B cell (primary cell): ENCODE results near the gene DBF4B. TPM values are rescaled to one million over a fixed set of nuclear protein-coding genes. Genes with fewer than 3 reads are reported as not detected.
"Not testable (repeated sequence)": the region's sequence is repeated elsewhere in the genome, so short reads cannot be mapped to it uniquely, and the experiment has no call there.

ENCODE experiments used
- ATAC-seq: fragments of 200-7000 bp; cut with Tn5 transposase; one replicate; pipeline ENCODE4 v1.10.0; 2021; ENCODE audit warnings: low read depth, mild to moderate bottlenecking, moderate number of reproducible peaks, moderate library complexity
- CTCF ChIA-PET: fragments of 350-600 bp; sonication (Branson Sonifier 250); formaldehyde crosslinking; loops from one replicate; lab custom pipeline; 2021; ENCODE audit warnings: antibody characterized with exemption, inconsistent platforms; lab: Charles Lee
- POLR2A ChIA-PET: fragments of 350-600 bp; sonication (Branson Sonifier 250); formaldehyde crosslinking; loops from one replicate; lab custom pipeline; 2021; ENCODE audit warnings: antibody characterized with exemption; lab: Charles Lee
- DNase-seq: peaks from one replicate; pipeline ENCODE4 v3.0.0; 2013
- H2AFZ ChIP-seq: 2 replicates; pipeline ENCODE4 v1.6.1; 2012; ENCODE audit warnings: mild to moderate bottlenecking, low read depth, low read length; ENCODE audit not compliant: insufficient read depth, poor library complexity, severe bottlenecking
- H3K27ac ChIP-seq, 2 donors: 1 replicate in 1 of 2; 2 replicates in 1 of 2; pipeline ENCODE4 v1.5.1; 2012 to 2013; ENCODE audit warnings: low read length in 2 of 2, mild to moderate bottlenecking in 2 of 2, moderate library complexity in 1 of 2
- H3K27me3 ChIP-seq, 4 experiments: fragments of 200-600 bp in 1 of 4; sonication (generic) in 1 of 4; replicated peaks in 1 of 4; 1 replicate in 2 of 4; 2 replicates in 2 of 4; pipeline versions ENCODE4 v1.6.1 to v1.7.0; 2013 to 2016; ENCODE audit warnings: low read length in 3 of 4, mild to moderate bottlenecking in 2 of 4, mixed read lengths in 1 of 4, moderate library complexity in 1 of 4; ENCODE audit not compliant: insufficient read depth in 4 of 4, control insufficient read depth in 3 of 4; ENCODE audit errors: control extremely low read depth in 1 of 4
- H3K36me3 ChIP-seq, 2 experiments: replicated peaks in 1 of 2; 1 replicate in 1 of 2; 2 replicates in 1 of 2; pipeline versions ENCODE4 v1.6.1 to v1.7.1; 2013; ENCODE audit warnings: low read length in 1 of 2; ENCODE audit not compliant: insufficient read depth in 2 of 2, control insufficient read depth in 1 of 2; ENCODE audit errors: control extremely low read depth in 1 of 2, extremely low read depth in 1 of 2
- H3K4me1 ChIP-seq, 2 donors: fragments of 200-600 bp in 1 of 2; sonication (generic) in 1 of 2; 1 replicate in 1 of 2; 2 replicates in 1 of 2; pipeline versions ENCODE4 v1.5.1 to v1.6.1; 2013 to 2017; ENCODE audit warnings: low read length in 2 of 2; ENCODE audit not compliant: control insufficient read depth in 2 of 2, insufficient read depth in 2 of 2
- H3K4me2 ChIP-seq: replicated peaks from 2 replicates; pipeline ENCODE3; 2012; ENCODE audit warnings: mild to moderate bottlenecking, low read depth, low read length; ENCODE audit not compliant: poor library complexity, severe bottlenecking
- H3K4me3 ChIP-seq, 5 experiments: fragments of 200-600 bp in 1 of 5; sonication (generic) in 1 of 5; 1 replicate in 3 of 5; 2 replicates in 2 of 5; pipeline versions ENCODE4 v1.5.1 to v1.7.0; 2011 to 2016; ENCODE audit warnings: low read length in 4 of 5, mild to moderate bottlenecking in 4 of 5, low read depth in 2 of 5, control low read depth in 1 of 5, moderate library complexity in 1 of 5; ENCODE audit not compliant: insufficient read depth in 1 of 5; ENCODE audit errors: control extremely low read depth in 1 of 5, extremely low read depth in 1 of 5
- H3K79me2 ChIP-seq: fragments of 200-600 bp; sonication (generic); one replicate; pipeline ENCODE4 v1.6.0; 2016; ENCODE audit warnings: low read length; ENCODE audit not compliant: control insufficient read depth, insufficient read depth
- H3K9ac ChIP-seq: fragments of 200-600 bp; sonication (generic); 2 replicates; pipeline ENCODE4 v1.6.1; 2017; ENCODE audit warnings: mild to moderate bottlenecking, low read length, moderate library complexity
- H3K9me3 ChIP-seq, 3 donors: one replicate each; pipeline versions ENCODE4 v1.6.1 to v1.7.1; 2013; ENCODE audit warnings: low read length in 2 of 3; ENCODE audit not compliant: control insufficient read depth in 2 of 3, insufficient read depth in 1 of 3; ENCODE audit errors: control extremely low read depth in 1 of 3
- H4K20me1 ChIP-seq: 2 replicates; pipeline ENCODE4 v1.6.0; 2012; ENCODE audit warnings: mild to moderate bottlenecking, low read length; ENCODE audit not compliant: insufficient read depth, control insufficient read depth, poor library complexity, severe bottlenecking
- H3K27ac Mint-ChIP-seq: one replicate; pipeline ENCODE4 v1.8.0; 2021; ENCODE audit warnings: mixed read lengths
- H3K27me3 Mint-ChIP-seq: one replicate; pipeline ENCODE4 v1.8.0; 2021; ENCODE audit warnings: mixed read lengths
- H3K4me1 Mint-ChIP-seq: one replicate; pipeline ENCODE4 v1.8.0; 2021; ENCODE audit warnings: mixed read lengths
- H3K4me3 Mint-ChIP-seq: one replicate; pipeline ENCODE4 v1.8.0; 2021; ENCODE audit warnings: mixed read lengths
- H3K9me3 Mint-ChIP-seq: one replicate; pipeline ENCODE4 v1.8.0; 2022; ENCODE audit warnings: mixed read lengths; ENCODE audit not compliant: insufficient read depth
- EZH2 ChIP-seq: IDR thresholded peaks from 2 replicates; pipeline ENCODE4 v1.6.1; 2012; ENCODE audit warnings: borderline replicate concordance, low read depth, mild to moderate bottlenecking, moderate library complexity, low read length; ENCODE audit not compliant: insufficient read depth, poor library complexity, severe bottlenecking
- WGBS: methylation state at CpG from one replicate; pipeline ENCODE4 v1.1.5; 2013; ENCODE audit warnings: missing lambda C conversion rate; ENCODE audit not compliant: insufficient coverage; 5-methylcytosine and 5-hydroxymethylcytosine counted together
- intact Hi-C: fragments of 100-400 bp; cut with micrococcal nuclease; formaldehyde crosslinking; loops from one replicate; pipeline ENCODE4 v1.10.0; 2022
- polyA plus RNA-seq: library from polyadenylated mRNA; depleted of rRNA; stranded (reverse); fragments of >200 nt; gene quantifications from 2 replicates; pipeline ENCODE4 v1.2.3, GENCODE V29; 2012
- total RNA-seq, 2 donors: library from RNA; stranded (reverse); fragments of 120-200 nt in 1 of 2; gene quantifications; 1 replicate in 1 of 2; 2 replicates in 1 of 2; pipeline versions ENCODE4 v1.2.3 to v1.2.4, GENCODE V29; 2013 to 2022
- TF ChIP-seq, protein P1 (sequence below): fragments of 200-600 bp; IDR thresholded peaks from one replicate; pipeline ENCODE4 v1.8.0; 2022; ENCODE audit warnings: antibody characterized with exemption, mild to moderate bottlenecking

DBF4B gene
- total and polyA plus RNA-seq, 2 donors (not counting 1 experiment from before 2014, with no cell fraction given): 10.9 to 15.9 TPM

DNA sequence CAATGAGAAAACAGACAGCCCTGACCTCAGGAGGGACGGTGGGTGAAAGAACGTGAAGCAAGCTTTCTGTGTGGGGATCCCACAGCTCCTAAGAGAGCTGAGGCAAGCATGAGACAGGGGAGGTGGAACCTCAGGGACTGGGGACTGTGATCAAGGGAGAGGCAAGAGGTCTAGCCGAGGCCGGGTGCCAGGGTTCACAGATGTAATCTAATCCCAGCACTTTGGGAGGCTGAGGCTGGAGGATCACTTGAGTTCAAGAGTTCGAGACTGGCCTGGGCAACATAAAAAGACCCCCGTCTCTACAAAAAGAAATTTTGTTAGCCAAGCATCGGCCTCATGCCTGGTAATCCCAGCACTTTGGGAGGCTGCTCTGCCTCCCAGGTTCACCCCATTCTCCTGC, 45.8 kb downstream of the DBF4B start:
- Histone ChIP-seq H3K79me2 (no peaks in the 10 kb centered on the region), H2AFZ (no peak overlapping the region), H3K36me3 (no peaks in the 10 kb centered on the region), H3K27ac (no peak overlapping the region), H3K9me3 (peaks cover 0 to under 1% (median 0%) of the 10 kb centered on the region in 3 donors), H3K4me1 (peaks cover 6 to 7% of the 10 kb centered on the region in 2 donors), H4K20me1 (no peaks in the 10 kb centered on the region), H3K4me3 (no peak overlapping the region), H3K9ac (no peak overlapping the region), H3K27me3 (peaks cover 0 to 24% (median 7%) of the 10 kb centered on the region in 4 experiments), H3K4me2 (no peak overlapping the region)
- TF ChIP-seq, protein P1, sequence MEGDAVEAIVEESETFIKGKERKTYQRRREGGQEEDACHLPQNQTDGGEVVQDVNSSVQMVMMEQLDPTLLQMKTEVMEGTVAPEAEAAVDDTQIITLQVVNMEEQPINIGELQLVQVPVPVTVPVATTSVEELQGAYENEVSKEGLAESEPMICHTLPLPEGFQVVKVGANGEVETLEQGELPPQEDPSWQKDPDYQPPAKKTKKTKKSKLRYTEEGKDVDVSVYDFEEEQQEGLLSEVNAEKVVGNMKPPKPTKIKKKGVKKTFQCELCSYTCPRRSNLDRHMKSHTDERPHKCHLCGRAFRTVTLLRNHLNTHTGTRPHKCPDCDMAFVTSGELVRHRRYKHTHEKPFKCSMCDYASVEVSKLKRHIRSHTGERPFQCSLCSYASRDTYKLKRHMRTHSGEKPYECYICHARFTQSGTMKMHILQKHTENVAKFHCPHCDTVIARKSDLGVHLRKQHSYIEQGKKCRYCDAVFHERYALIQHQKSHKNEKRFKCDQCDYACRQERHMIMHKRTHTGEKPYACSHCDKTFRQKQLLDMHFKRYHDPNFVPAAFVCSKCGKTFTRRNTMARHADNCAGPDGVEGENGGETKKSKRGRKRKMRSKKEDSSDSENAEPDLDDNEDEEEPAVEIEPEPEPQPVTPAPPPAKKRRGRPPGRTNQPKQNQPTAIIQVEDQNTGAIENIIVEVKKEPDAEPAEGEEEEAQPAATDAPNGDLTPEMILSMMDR: no peak
- TF ChIP-seq EZH2: no peak
- peaks cover 17% of the 10 kb centered on the region for H3K27me3 Mint-ChIP-seq
- H3K9me3 Mint-ChIP-seq: no peaks in the 10 kb centered on the region
- ChIA-PET POLR2A (no interaction called here), CTCF (no interaction called here)
- WGBS: 94% methylated on average over 7 of the region's 7 CpGs
- H3K4me1 Mint-ChIP-seq: peaks cover 3% of the 10 kb centered on the region
- H3K4me3 Mint-ChIP-seq: no peak overlapping the region
- ATAC-seq (no peak), DNase-seq (no peak)
- intact Hi-C loops: no loop called here
- H3K27ac Mint-ChIP-seq: no peak overlapping the region

DNA sequence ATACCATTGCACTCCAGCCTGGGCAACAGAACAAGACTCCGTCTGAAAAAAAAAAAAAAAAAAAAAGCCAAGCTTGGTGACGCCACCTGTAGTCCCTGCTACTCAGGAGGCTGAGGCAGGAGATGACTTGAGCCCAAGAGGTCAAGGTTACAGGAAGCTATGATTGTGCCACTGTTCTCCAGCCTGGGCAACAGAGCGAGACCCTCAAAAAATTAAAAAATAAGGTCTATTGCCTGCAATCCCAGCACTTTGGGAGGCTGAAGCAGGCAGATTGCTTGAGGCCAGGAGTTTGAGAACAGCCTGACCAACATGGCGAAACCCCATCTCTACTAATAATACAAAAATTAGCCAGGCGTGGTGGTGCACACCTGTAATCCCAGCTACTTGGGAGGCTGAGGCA, 46.7 kb downstream of the DBF4B start:
- DNase-seq, H3K4me2 ChIP-seq, CTCF ChIA-PET, H3K27ac ChIP-seq, H3K9me3 ChIP-seq, H3K79me2 ChIP-seq, intact Hi-C loops, H3K9me3 Mint-ChIP-seq, H3K4me3 ChIP-seq, H4K20me1 ChIP-seq, H2AFZ ChIP-seq, H3K4me1 Mint-ChIP-seq, H3K4me3 Mint-ChIP-seq, H3K9ac ChIP-seq, ATAC-seq, H3K36me3 ChIP-seq, H3K27ac Mint-ChIP-seq: not testable (repeated sequence)
- Histone ChIP-seq H3K27me3 (peaks cover 0 to 33% (median 15%) of the 10 kb centered on the region in 4 experiments), H3K4me1 (peaks cover 11 to 12% of the 10 kb centered on the region in 2 donors)
- H3K27me3 Mint-ChIP-seq: peaks cover 17% of the 10 kb centered on the region
- 100% methylated on average over 1 of the region's 5 CpGs for WGBS
- POLR2A ChIA-PET: interaction anchor here (0.6 kb wide), 1 partner anchor 937 kb away, joined by 6 read pairs; no protein-coding TSS in a partner anchor
